Measurements from ENCODE around the gene ATG16L1.

ATG16L1 gene

GRCh38 chr2:233235977-233236376, 15.5 kb upstream of the ATG16L1 start:
- Histone ChIP-seq H3K9ac (no peak overlapping the region), H3K27ac (no peak overlapping the region), H3K79me2 (ENCODE audit: insufficient read depth, low read depth) (no peaks in the 10 kb centered on the region), H2AFZ (ENCODE audit: low read depth) (no peak overlapping the region), H3K27me3 (ENCODE audit: insufficient read depth, low read depth) (no peaks in the 10 kb centered on the region), H3K4me3 (IDR thresholded peaks at IDR 0.05; ENCODE audit: insufficient read depth, low read depth, low read length) (no peak overlapping the region), H4K20me1 (ENCODE audit: insufficient read depth) (no peaks in the 10 kb centered on the region), H3K4me2 (no peak overlapping the region), H3K36me3 (ENCODE audit: insufficient read depth) (no peaks in the 10 kb centered on the region), H3K4me1 (ENCODE audit: low read depth, poor library complexity, severe bottlenecking) (peaks cover 11% of the 10 kb centered on the region)
- no peak for TF ChIP-seq CTCF (conservative IDR thresholded peaks at IDR 0.05; ENCODE audit: low read depth, low read length)

- no peaks in the 10 kb centered on the region for H3K79me2 ChIP-seq (ENCODE audit: insufficient read depth, low read depth)
- no peak overlapping the region for H3K9ac ChIP-seq
- H3K36me3 ChIP-seq (ENCODE audit: insufficient read depth): no peaks in the 10 kb centered on the region
- no peak overlapping the region for H3K4me3 ChIP-seq (IDR thresholded peaks at IDR 0.05; ENCODE audit: insufficient read depth, low read depth, low read length)
- TF ChIP-seq CTCF (conservative IDR thresholded peaks at IDR 0.05; ENCODE audit: low read depth, low read length): no peak
- H4K20me1 ChIP-seq (ENCODE audit: insufficient read depth): no peaks in the 10 kb centered on the region
- no peak overlapping the region for H2AFZ ChIP-seq (ENCODE audit: low read depth)
- peaks cover 11% of the 10 kb centered on the region for H3K4me1 ChIP-seq (ENCODE audit: low read depth, poor library complexity, severe bottlenecking)
- no peak overlapping the region for H3K4me2 ChIP-seq
- no peaks in the 10 kb centered on the region for H3K27me3 ChIP-seq (ENCODE audit: insufficient read depth, low read depth)
- H3K27ac ChIP-seq: no peak overlapping the region
Measured at GRCh38 chr2:233236820-233237589, 14.5 kb upstream of the ATG16L1 start.

GRCh38 chr2:233240897-233241296, 10.6 kb upstream of the ATG16L1 start:
- Histone ChIP-seq H3K4me3 (IDR thresholded peaks at IDR 0.05; ENCODE audit: insufficient read depth, low read depth, low read length) (no peak overlapping the region), H2AFZ (ENCODE audit: low read depth) (no peak overlapping the region), H3K27me3 (ENCODE audit: insufficient read depth, low read depth) (no peaks in the 10 kb centered on the region), H3K79me2 (ENCODE audit: insufficient read depth, low read depth) (no peaks in the 10 kb centered on the region), H3K36me3 (ENCODE audit: insufficient read depth) (no peaks in the 10 kb centered on the region), H3K27ac (no peak overlapping the region), H3K4me1 (ENCODE audit: low read depth, poor library complexity, severe bottlenecking) (no peaks in the 10 kb centered on the region), H3K9ac (no peak overlapping the region), H3K4me2 (no peak overlapping the region), H4K20me1 (ENCODE audit: insufficient read depth) (no peaks in the 10 kb centered on the region)
- no peak for TF ChIP-seq CTCF (conservative IDR thresholded peaks at IDR 0.05; ENCODE audit: low read depth, low read length)

GRCh38 chr2:233241803-233242202, 9.7 kb upstream of the ATG16L1 start:
- TF ChIP-seq CTCF (conservative IDR thresholded peaks at IDR 0.05; ENCODE audit: low read depth, low read length): no peak
- Histone ChIP-seq H2AFZ (ENCODE audit: low read depth) (no peak overlapping the region), H3K9ac (no peak overlapping the region)

More at GRCh38 chr2:233241803-233242202, 9.7 kb upstream of the ATG16L1 start:
- Histone ChIP-seq H3K36me3 (ENCODE audit: insufficient read depth) (no peaks in the 10 kb centered on the region), H4K20me1 (ENCODE audit: insufficient read depth) (no peaks in the 10 kb centered on the region), H3K4me1 (ENCODE audit: low read depth, poor library complexity, severe bottlenecking) (no peaks in the 10 kb centered on the region), H3K27me3 (ENCODE audit: insufficient read depth, low read depth) (no peaks in the 10 kb centered on the region), H3K4me3 (IDR thresholded peaks at IDR 0.05; ENCODE audit: insufficient read depth, low read depth, low read length) (no peak overlapping the region), H3K27ac (no peak overlapping the region), H3K4me2 (no peak overlapping the region), H3K79me2 (ENCODE audit: insufficient read depth, low read depth) (no peaks in the 10 kb centered on the region)

All from KMS-11 (cell line).